Activated T-cell treated with anti-CD3 and anti-CD28 coated beads, Interleukin-2, amount 50 U/mL, for 72 hours (primary cell): Measurements from ENCODE around the gene TMPRSS3. TPM values are rescaled to one million over a fixed set of nuclear protein-coding genes. Genes with fewer than 3 reads are reported as not detected.

Experiments used
- ATAC-seq, 2 donors: fragments of 150-1000 bp; cut with Tn5 transposase; replicated peaks in 1 of 2; 2 replicates each; pipeline ENCODE4 v1.10.0; 2021; ENCODE audit warnings: moderate library complexity in 2 of 2, mild to moderate bottlenecking in 1 of 2
- DNase-seq, 2 donors: peaks; one replicate each; pipeline ENCODE4 v3.0.0; 2021 to 2022; ENCODE audit warnings: mixed read lengths in 1 of 2
- H3K27ac Mint-ChIP-seq: one replicate; pipeline ENCODE4 v1.8.0; 2022; ENCODE audit warnings: mild to moderate bottlenecking, moderate library complexity, mixed read lengths
- H3K27me3 Mint-ChIP-seq: one replicate; pipeline ENCODE4 v1.8.0; 2022; ENCODE audit warnings: low read depth, mixed read lengths
- H3K36me3 Mint-ChIP-seq, 2 donors: one replicate each; pipeline ENCODE4 v1.8.0; 2022; ENCODE audit warnings: mixed read lengths in 2 of 2, mild to moderate bottlenecking in 1 of 2; ENCODE audit not compliant: insufficient read depth in 2 of 2
- H3K4me1 Mint-ChIP-seq: one replicate; pipeline ENCODE4 v1.8.0; 2022; ENCODE audit warnings: low read depth, mixed read lengths
- H3K4me3 Mint-ChIP-seq, 2 donors: one replicate each; pipeline ENCODE4 v1.8.0; 2022; ENCODE audit warnings: mild to moderate bottlenecking in 2 of 2, mixed read lengths in 2 of 2, moderate library complexity in 2 of 2
- H3K9me3 Mint-ChIP-seq, 2 donors: one replicate each; pipeline ENCODE4 v1.8.0; 2022; ENCODE audit warnings: mixed read lengths in 2 of 2
- total RNA-seq, 2 donors: library from RNA; stranded (reverse); gene quantifications; one replicate each; pipeline ENCODE4 v1.2.3, GENCODE V29; 2022

TMPRSS3 gene
- total RNA-seq, 2 donors from 2014 or later = 57.1 to 91.9 TPM

GRCh38 chr21:42367367-42368165 is 28.3 kb downstream of the TMPRSS3 start:
- Mint-ChIP-seq H3K27ac (peak overlapping the region; percentile 78), H3K4me1 (peaks cover 59% of the 10 kb centered on the region), H3K4me3 (peak overlapping the region in 1 of 2 donors; percentile 36), H3K27me3 (no peaks in the 10 kb centered on the region), H3K9me3 (no peaks in the 10 kb centered on the region), H3K36me3 (peaks cover 3 to 25% of the 10 kb centered on the region in 2 donors)
- ATAC-seq (no peak), DNase-seq (no peak)

GRCh38 chr21:42366292-42367010 is 29.4 kb downstream of the TMPRSS3 start, which contains the start of gene TFF1:
TFF1 (minus strand) TSS chr21:42366535; CDS start chr21:42366495, 40 bp downstream.
- H3K27ac Mint-ChIP-seq = no peak within 1 kb of the TSS
- H3K4me3 Mint-ChIP-seq = no peak within 1 kb of the TSS
- no peaks in the 10 kb centered on the region for H3K9me3 Mint-ChIP-seq

DNA sequence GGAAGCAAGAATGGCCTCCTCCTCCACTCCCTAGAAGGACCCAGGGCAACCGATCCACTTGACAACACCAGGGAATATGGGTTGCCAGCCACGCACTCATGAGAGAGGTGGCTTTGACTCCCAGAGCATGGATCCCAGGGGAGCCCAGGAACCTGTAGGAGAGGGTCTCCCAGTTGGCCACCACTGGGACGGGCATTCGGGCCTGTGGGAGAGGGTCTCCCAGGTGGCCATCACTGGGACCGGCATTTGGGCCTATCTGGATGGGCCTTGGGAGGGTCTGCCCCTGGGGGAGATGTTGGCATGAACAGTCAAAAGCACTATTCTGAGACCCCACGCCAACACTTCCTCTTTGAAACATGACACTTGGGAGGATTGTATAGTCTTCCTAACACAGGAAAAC is 30.1 kb downstream of the TMPRSS3 start:
- H3K4me1 Mint-ChIP-seq = peaks cover 43% of the 10 kb centered on the region
- no peaks in the 10 kb centered on the region for H3K27me3 Mint-ChIP-seq
- H3K9me3 Mint-ChIP-seq = no peaks in the 10 kb centered on the region
- no peak overlapping the region for H3K4me3 Mint-ChIP-seq
- DNase-seq (no peak), ATAC-seq (no peak)
- H3K27ac Mint-ChIP-seq = no peak overlapping the region
- peaks cover 0 to 8% of the 10 kb centered on the region in 2 donors for H3K36me3 Mint-ChIP-seq

More at GRCh38 chr21:42366292-42367010, 29.4 kb downstream of the TMPRSS3 start, which contains the start of gene TFF1:
- peaks cover 0 to 14% of the 10 kb centered on the region in 2 donors for H3K36me3 Mint-ChIP-seq
- DNase-seq (no peak), ATAC-seq (no peak)
- peaks cover 48% of the 10 kb centered on the region for H3K4me1 Mint-ChIP-seq
- H3K27me3 Mint-ChIP-seq = no peaks in the 10 kb centered on the region

- no peaks in the 10 kb centered on the region for H3K27me3 Mint-ChIP-seq
- H3K4me1 Mint-ChIP-seq = peaks cover 40% of the 10 kb centered on the region
- ATAC-seq (no peak), DNase-seq (no peak)
- H3K36me3 Mint-ChIP-seq = peaks cover 0 to 6% of the 10 kb centered on the region in 2 donors
- no peak overlapping the region for H3K4me3 Mint-ChIP-seq
- no peaks in the 10 kb centered on the region for H3K9me3 Mint-ChIP-seq
- no peak overlapping the region for H3K27ac Mint-ChIP-seq
Observed at GRCh38 chr21:42364304-42364865, 31.5 kb downstream of the TMPRSS3 start.

DNA sequence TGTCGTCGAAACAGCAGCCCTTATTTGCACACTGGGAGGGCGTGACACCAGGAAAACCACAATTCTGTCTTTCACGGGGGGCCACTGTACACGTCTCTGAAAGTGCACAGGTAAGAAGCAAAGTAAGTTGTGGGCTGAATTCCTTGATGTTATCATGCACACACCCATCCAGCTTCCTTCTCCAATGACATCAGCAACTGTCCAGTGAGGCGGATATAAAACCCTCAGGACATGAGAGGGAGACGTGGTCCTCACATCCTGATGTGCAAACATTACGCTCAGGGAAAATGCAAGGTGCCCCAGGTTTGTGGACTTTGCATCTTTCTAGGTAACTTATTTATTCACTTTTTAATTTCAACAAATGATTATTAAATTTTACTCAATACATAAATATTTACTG is 32.5 kb downstream of the TMPRSS3 start:
- Mint-ChIP-seq H3K27me3 (no peaks in the 10 kb centered on the region), H3K4me3 (no peak overlapping the region), H3K27ac (no peak overlapping the region), H3K4me1 (peaks cover 30% of the 10 kb centered on the region), H3K9me3 (no peaks in the 10 kb centered on the region), H3K36me3 (no peaks in the 10 kb centered on the region)
- no peak for DNase-seq
- ATAC-seq = no peak

DNA sequence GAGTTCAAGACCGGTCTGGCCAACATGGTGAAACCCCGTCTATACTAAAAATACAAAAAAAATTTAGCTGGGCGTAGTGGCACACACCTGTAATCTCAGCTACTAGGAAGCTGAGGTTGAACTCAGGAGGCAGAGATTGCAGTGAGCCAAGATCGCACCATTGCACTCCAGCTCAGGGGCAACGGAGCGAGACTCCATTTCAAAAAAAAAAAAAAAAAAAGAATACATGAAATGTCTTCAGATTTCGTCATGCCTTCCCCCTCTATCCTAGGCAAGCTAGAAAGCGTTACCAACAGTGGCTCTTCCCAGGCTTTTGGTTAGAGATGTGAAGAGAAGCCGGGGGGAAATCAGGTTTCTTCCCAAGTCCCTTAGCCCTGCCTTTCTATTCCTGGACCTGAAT is 33.2 kb downstream of the TMPRSS3 start:
- no peak overlapping the region for H3K4me3 Mint-ChIP-seq
- H3K36me3 Mint-ChIP-seq = no peaks in the 10 kb centered on the region
- H3K27ac Mint-ChIP-seq = no peak overlapping the region
- H3K4me1 Mint-ChIP-seq = peaks cover 24% of the 10 kb centered on the region
- no peaks in the 10 kb centered on the region for H3K27me3 Mint-ChIP-seq
- DNase-seq (no peak), ATAC-seq (no peak)
- H3K9me3 Mint-ChIP-seq = no peaks in the 10 kb centered on the region

GRCh38 chr21:42362198-42362597 is 33.7 kb downstream of the TMPRSS3 start:
- no peak overlapping the region for H3K4me3 Mint-ChIP-seq
- ATAC-seq = no peak
- peaks cover 19% of the 10 kb centered on the region for H3K4me1 Mint-ChIP-seq
- no peaks in the 10 kb centered on the region for H3K36me3 Mint-ChIP-seq
- H3K9me3 Mint-ChIP-seq = no peaks in the 10 kb centered on the region
- no peak for DNase-seq
- H3K27ac Mint-ChIP-seq = no peak overlapping the region
- H3K27me3 Mint-ChIP-seq = no peaks in the 10 kb centered on the region

- Mint-ChIP-seq H3K9me3 (no peaks in the 10 kb centered on the region), H3K27me3 (no peaks in the 10 kb centered on the region), H3K4me3 (no peak overlapping the region), H3K27ac (no peak overlapping the region), H3K4me1 (peaks cover 19% of the 10 kb centered on the region), H3K36me3 (no peaks in the 10 kb centered on the region)
- ATAC-seq (no peak), DNase-seq (no peak)
Observed at GRCh38 chr21:42361286-42361685, 34.6 kb downstream of the TMPRSS3 start.

DNA sequence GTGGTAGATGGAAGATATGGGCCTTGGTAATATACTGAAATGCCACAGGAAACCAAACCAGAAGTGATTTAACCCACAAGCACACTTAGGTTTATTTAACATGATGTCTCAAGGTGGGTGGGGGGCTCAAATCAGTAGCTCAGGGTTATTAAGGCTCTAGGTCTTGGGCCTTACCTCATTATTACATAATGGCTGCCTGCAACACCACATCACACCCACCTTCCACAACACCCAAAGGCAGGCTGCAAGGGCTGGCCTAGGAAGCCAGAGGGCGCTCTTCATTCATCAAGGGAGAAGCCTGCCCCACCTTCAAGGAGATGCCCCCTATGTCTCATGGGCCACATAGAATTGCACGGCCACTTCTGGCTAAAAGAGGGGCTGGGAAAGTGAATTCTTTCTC is 35.5 kb downstream of the TMPRSS3 start:
- Mint-ChIP-seq H3K4me3 (no peak overlapping the region), H3K36me3 (no peaks in the 10 kb centered on the region), H3K9me3 (peaks cover 0 to 2% of the 10 kb centered on the region in 2 donors), H3K27ac (no peak overlapping the region), H3K27me3 (no peaks in the 10 kb centered on the region), H3K4me1 (peaks cover 19% of the 10 kb centered on the region)
- ATAC-seq (peak; percentile 41 to 44), DNase-seq (peak in 1 of 2 donors; percentile 37)

GRCh38 chr21:42358937-42359336 is 36.9 kb downstream of the TMPRSS3 start:
- DNase-seq (no peak), ATAC-seq (no peak)
- Mint-ChIP-seq H3K9me3 (peaks cover 6 to 7% of the 10 kb centered on the region in 2 donors), H3K4me3 (no peak overlapping the region), H3K27ac (no peak overlapping the region), H3K27me3 (no peaks in the 10 kb centered on the region), H3K36me3 (peaks cover 2 to 4% of the 10 kb centered on the region in 2 donors), H3K4me1 (peaks cover 12% of the 10 kb centered on the region)

DNA sequence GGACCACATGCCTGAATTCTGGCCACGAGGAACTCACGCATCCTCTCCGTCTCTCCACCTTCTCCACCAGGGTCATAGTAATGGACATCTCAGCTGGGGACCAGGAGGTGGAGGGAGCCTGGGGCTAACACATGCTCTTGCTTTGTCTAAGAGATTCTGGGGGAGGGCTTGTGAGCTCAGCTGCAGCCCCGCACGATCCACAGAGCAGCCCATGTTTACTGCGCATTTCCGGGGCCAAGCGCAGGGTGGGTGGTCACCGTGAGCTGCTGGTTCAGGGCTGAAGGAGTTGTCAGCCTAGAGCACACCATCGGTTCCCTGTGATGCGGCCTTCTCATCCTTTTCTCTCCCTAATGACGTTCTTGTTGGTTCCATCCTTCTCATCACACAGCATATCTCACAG is 37.6 kb downstream of the TMPRSS3 start:
- H3K36me3 Mint-ChIP-seq = peaks cover 2 to 7% of the 10 kb centered on the region in 2 donors
- peaks cover 6 to 13% of the 10 kb centered on the region in 2 donors for H3K9me3 Mint-ChIP-seq
- DNase-seq (no peak), ATAC-seq (no peak)
- H3K27me3 Mint-ChIP-seq = no peaks in the 10 kb centered on the region
- H3K27ac Mint-ChIP-seq = no peak overlapping the region
- no peak overlapping the region for H3K4me3 Mint-ChIP-seq
- H3K4me1 Mint-ChIP-seq = peaks cover 8% of the 10 kb centered on the region

GRCh38 chr21:42357307-42357706 is 38.5 kb downstream of the TMPRSS3 start:
- Mint-ChIP-seq H3K36me3 (peaks cover 2 to 7% of the 10 kb centered on the region in 2 donors), H3K4me3 (no peak overlapping the region)

GRCh38 chr21:42356650-42357049 is 39.2 kb downstream of the TMPRSS3 start:
- H3K27me3 Mint-ChIP-seq = no peaks in the 10 kb centered on the region
- no peak overlapping the region for H3K4me3 Mint-ChIP-seq
- no peak overlapping the region for H3K27ac Mint-ChIP-seq
- H3K9me3 Mint-ChIP-seq = peaks cover 6 to 16% of the 10 kb centered on the region in 2 donors
- DNase-seq (no peak), ATAC-seq (no peak)
- H3K36me3 Mint-ChIP-seq = peaks cover 2 to 7% of the 10 kb centered on the region in 2 donors
- H3K4me1 Mint-ChIP-seq = peaks cover 4% of the 10 kb centered on the region

More at GRCh38 chr21:42357307-42357706, 38.5 kb downstream of the TMPRSS3 start:
- Mint-ChIP-seq H3K27ac (no peak overlapping the region), H3K4me1 (peaks cover 4% of the 10 kb centered on the region), H3K27me3 (no peaks in the 10 kb centered on the region), H3K9me3 (peaks cover 6 to 16% of the 10 kb centered on the region in 2 donors)
- DNase-seq = no peak
- ATAC-seq = no peak
